Measurements from ENCODE around the gene SSBP2. TPM values are rescaled to one million over a fixed set of nuclear protein-coding genes. Genes with fewer than 3 reads are reported as not detected.

Gene SSBP2
- total and polyA plus RNA-seq, 2 donors (not counting 3 experiments of a cell fraction or from before 2014, with no cell fraction given), result 9.6 to 11.5 TPM

GRCh38 chr5:81513982-81514381 is 236.9 kb downstream of the SSBP2 start:
- BruUV-seq (replicated peaks), result no TSS peak
- Histone ChIP-seq H3K9ac (replicated peaks; ENCODE audit: extremely low read depth, insufficient read depth, low read length) (no peak overlapping the region), H2AFZ (ENCODE audit: low read depth, low read length) (no peak overlapping the region), H3K9me3 (replicated peaks; ENCODE audit: control insufficient read depth, insufficient read depth, low read length) (no peaks in the 10 kb centered on the region), H3K4me2 (ENCODE audit: insufficient read depth, low read length) (no peak overlapping the region), H3K27me3 (ENCODE audit: control insufficient read depth in 2 of 2, insufficient read depth in 2 of 2, low read length in 2 of 2) (no peaks in the 10 kb centered on the region), H4K20me1 (replicated peaks; ENCODE audit: control insufficient read depth, extremely low read depth, insufficient read depth, low read length) (no peaks in the 10 kb centered on the region), H3K4me1 (ENCODE audit: control insufficient read depth, extremely low read depth, insufficient read depth, low read length) (peaks cover 8% of the 10 kb centered on the region), H3K9me1 (replicated peaks; ENCODE audit: control insufficient read depth, extremely low read depth, insufficient read depth, low read length) (no peaks in the 10 kb centered on the region), H3K27ac (ENCODE audit: insufficient read depth, low read depth, low read length) (no peak overlapping the region), H3K36me3 (ENCODE audit: control insufficient read depth in 2 of 2, extremely low read depth in 1 of 2, insufficient read depth in 2 of 2, low read length in 2 of 2) (no peaks in the 10 kb centered on the region), H3K4me3 (replicated peaks in 1 of 3; ENCODE audit: insufficient read depth in 1 of 3, low read depth in 1 of 3, low read length in 3 of 3) (no peak overlapping the region), H3K79me2 (ENCODE audit: control insufficient read depth, insufficient read depth, low read length) (no peaks in the 10 kb centered on the region)
- TF ChIP-seq MYC (IDR thresholded peaks at IDR 0.05; ENCODE audit: low read depth, low read length), result no peak
- no peak for TF ChIP-seq POLR2A (IDR thresholded peaks at IDR 0.05; ENCODE audit: low read depth, low read length)
- no peak for TF ChIP-seq EZH2 (IDR thresholded peaks at IDR 0.05; ENCODE audit: borderline replicate concordance, low read depth, low read length, severe bottlenecking)
- no peak for TF ChIP-seq POLR2AphosphoS5 (IDR thresholded peaks at IDR 0.05; ENCODE audit: insufficient read depth, low read depth, low read length)
- dilution Hi-C loops (cut with MboI; ENCODE audit: extremely low pct_ligation_motif_present, low sequenced_read_pairs), result no loop called here
- FAIRE-seq (no peak), DNase-seq (ENCODE audit: low read depth, low spot score) (peak; percentile 30)
- CTCF ChIA-PET, result interaction anchor here (0.6 kb wide), 1 partner anchor 72 kb away, joined by 3 read pairs; no protein-coding TSS in a partner anchor
- intact Hi-C loops (cut with micrococcal nuclease), result loop anchor here (1.0 to 10.0 kb wide), 2 partner anchors 209 to 237 kb away; partner anchors contain the start of genes SSBP2 and ZCCHC9
- POLR2A ChIA-PET, result no interaction called here

GRCh38 chr5:81513473-81513872 is 237.4 kb downstream of the SSBP2 start:
- Histone ChIP-seq H3K27ac (ENCODE audit: insufficient read depth, low read depth, low read length) (no peak overlapping the region), H3K4me2 (ENCODE audit: insufficient read depth, low read length) (no peak overlapping the region), H4K20me1 (replicated peaks; ENCODE audit: control insufficient read depth, extremely low read depth, insufficient read depth, low read length) (no peaks in the 10 kb centered on the region), H3K9ac (replicated peaks; ENCODE audit: extremely low read depth, insufficient read depth, low read length) (no peak overlapping the region), H3K4me1 (ENCODE audit: control insufficient read depth, extremely low read depth, insufficient read depth, low read length) (peaks cover 8% of the 10 kb centered on the region), H3K9me3 (replicated peaks; ENCODE audit: control insufficient read depth, insufficient read depth, low read length) (no peaks in the 10 kb centered on the region), H3K27me3 (ENCODE audit: control insufficient read depth in 2 of 2, insufficient read depth in 2 of 2, low read length in 2 of 2) (no peaks in the 10 kb centered on the region), H3K9me1 (replicated peaks; ENCODE audit: control insufficient read depth, extremely low read depth, insufficient read depth, low read length) (no peaks in the 10 kb centered on the region), H3K79me2 (ENCODE audit: control insufficient read depth, insufficient read depth, low read length) (no peaks in the 10 kb centered on the region), H2AFZ (ENCODE audit: low read depth, low read length) (no peak overlapping the region), H3K36me3 (ENCODE audit: control insufficient read depth in 2 of 2, extremely low read depth in 1 of 2, insufficient read depth in 2 of 2, low read length in 2 of 2) (no peaks in the 10 kb centered on the region), H3K4me3 (replicated peaks in 1 of 3; ENCODE audit: insufficient read depth in 1 of 3, low read depth in 1 of 3, low read length in 3 of 3) (no peak overlapping the region)
- POLR2A ChIA-PET, result no interaction called here
- dilution Hi-C loops (cut with MboI; ENCODE audit: extremely low pct_ligation_motif_present, low sequenced_read_pairs), result no loop called here
- FAIRE-seq, result no peak
- no peak for DNase-seq (ENCODE audit: low read depth, low spot score)
- BruUV-seq (replicated peaks), result no TSS peak
- TF ChIP-seq GATA2 (IDR thresholded peaks at IDR 0.05; ENCODE audit: insufficient read depth, insufficient read length, low read depth, low read length), result no peak
- no peak for TF ChIP-seq POLR2AphosphoS5 (IDR thresholded peaks at IDR 0.05; ENCODE audit: insufficient read depth, low read depth, low read length)
- TF ChIP-seq POLR2A (IDR thresholded peaks at IDR 0.05; ENCODE audit: low read depth, low read length), result no peak
- no peak for TF ChIP-seq FOS (IDR thresholded peaks at IDR 0.05; ENCODE audit: borderline replicate concordance, insufficient read depth, low read length)
- TF ChIP-seq JUN (IDR thresholded peaks at IDR 0.05; ENCODE audit: borderline replicate concordance, insufficient read depth, insufficient read length, low read depth), result no peak
- intact Hi-C loops (cut with micrococcal nuclease), result loop anchor here (10.0 kb wide), 1 partner anchor 209 kb away; the partner anchor contains the start of gene ZCCHC9
- CTCF ChIA-PET, result interaction anchor here (0.6 kb wide), 1 partner anchor 71 kb away, joined by 3 read pairs; no protein-coding TSS in a partner anchor
